HepG2 (cell line): ENCODE measurements around the gene ABCC3. TPM values are rescaled to one million over a fixed set of nuclear protein-coding genes. Genes with fewer than 3 reads are reported as not detected.

Source experiments
- DZIP1 ChIP-seq: sonication (generic); formaldehyde crosslinking; IDR thresholded peaks from 2 replicates; pipeline ENCODE4 v1.5.0; 2020; ENCODE audit warnings: mild to moderate bottlenecking, missing genetic modification reagents
- LBX2 ChIP-seq: sonication (generic); formaldehyde crosslinking; IDR thresholded peaks from 2 replicates; pipeline ENCODE4 v1.5.0; 2020; ENCODE audit warnings: missing genetic modification reagents, mild to moderate bottlenecking, borderline replicate concordance
- MED1 ChIP-seq: sonication (generic); formaldehyde crosslinking; IDR thresholded peaks from 2 replicates; pipeline ENCODE4 v1.4.0; 2020; ENCODE audit warnings: missing genetic modification reagents
- PRDM4 ChIP-seq: sonication (generic); formaldehyde crosslinking; IDR thresholded peaks from 2 replicates; pipeline ENCODE4 v1.9.0; 2021; ENCODE audit warnings: missing genetic modification reagents, borderline replicate concordance
- SMAD1 ChIP-seq: sonication (generic); formaldehyde crosslinking; IDR thresholded peaks from 2 replicates; pipeline ENCODE4 v1.4.0; 2020; ENCODE audit warnings: missing genetic modification reagents, low read depth, mild to moderate bottlenecking, borderline replicate concordance
- SUZ12 ChIP-seq: fragments of 150-350 bp; IDR thresholded peaks from 2 replicates; pipeline ENCODE4 v1.6.1; 2014; ENCODE audit warnings: low read depth, low read length
- TAF15 ChIP-seq: fragments of 200-400 bp; formaldehyde crosslinking; IDR thresholded peaks from one replicate; pipeline ENCODE4 v1.6.1; 2018; ENCODE audit warnings: mild to moderate bottlenecking, low read depth, low read length; ENCODE audit not compliant: poor library complexity, severe bottlenecking
- TEAD3 ChIP-seq: optimal IDR thresholded peaks from 2 replicates; pipeline ENCODE3; 2016; ENCODE audit warnings: borderline replicate concordance
- ZNF407 ChIP-seq: sonication (generic); formaldehyde crosslinking; IDR thresholded peaks from one replicate; pipeline ENCODE4 v1.5.1; 2020; ENCODE audit warnings: mild to moderate bottlenecking, missing genetic modification reagents; ENCODE audit errors: not compliant biosample characterization
- polyA plus RNA-seq, 8 experiments: library from polyadenylated mRNA; depleted of rRNA in 3 of 8; stranded (reverse) in 7 of 8; unstranded in 1 of 8; fragments of >200 nt; fragmentation: Illumina TruSeq in 4 of 8; extraction: Trizol in 4 of 8; gene quantifications; 2 replicates each; pipeline versions ENCODE4 v1.2.1 to v1.2.3, GENCODE V29; 2011 to 2016; ENCODE audit warnings: low read depth in 4 of 8, missing spikeins in 1 of 8, mixed read lengths in 1 of 8; ENCODE audit not compliant: insufficient read depth in 1 of 8
- total RNA-seq, 5 experiments: library from RNA; depleted of rRNA; stranded (reverse); fragments of >200 nt; fragmentation: Illumina TruSeq; extraction: Trizol; gene quantifications; 2 replicates each; pipeline ENCODE4 v1.2.3, GENCODE V29; 2016; ENCODE audit warnings: low read depth in 1 of 5

ABCC3 gene
- total and polyA plus RNA-seq, 2 of the 13 experiments (the other 11 are each of a cell fraction or from before 2014, with no cell fraction given) = 25.2 to 50.7 TPM

GRCh38 chr17:50687200-50688066, 52.8 kb downstream of the ABCC3 start (continued):
- TF ChIP-seq ZNF407 (CRISPR knock-in tag) (peak; percentile 33), LBX2 (CRISPR knock-in tag) (no peak), SUZ12 (no peak), MED1 (peak; percentile 38; the same call in 1 of the 2 replicates), PRDM4 (0 out of 2 replicates have a peak, but pooled peaks have one; percentile 65), TEAD3 (CRISPR knock-in tag) (peak; percentile 39), SMAD1 (CRISPR knock-in tag) (peak; percentile 49), TAF15 (no peak), DZIP1 (CRISPR knock-in tag) (no peak)
